ENCODE measurements around the gene RPL19. TPM values are rescaled to one million over a fixed set of nuclear protein-coding genes. Genes with fewer than 3 reads are reported as not detected.
A peak's percentile ranks its signal among the peaks of the same experiment; 100 is the strongest.

The RPL19 gene
- total RNA-seq, 2 donors from 2014 or later = 1,315 to 2,278 TPM

- H3K27ac ChIP-seq = peak overlapping the region; percentile 83 to 91
- peaks cover 11 to 18% of the 10 kb centered on the region in 2 donors for H3K4me1 ChIP-seq (ENCODE audit: control insufficient read depth in 1 of 2, low read depth in 2 of 2)
- H3K4me3 ChIP-seq = peak overlapping the region; percentile 90
- peak; percentile 68 for ATAC-seq (ENCODE audit: insufficient number of reproducible peaks, low FRiP score, low read depth)
- H3K27me3 ChIP-seq (replicated peaks; ENCODE audit: insufficient read depth) = no peaks in the 10 kb centered on the region
- peak; percentile 64 for DNase-seq (ENCODE audit: low spot score)
- H3K9me3 ChIP-seq = no peaks in the 10 kb centered on the region
- H3K36me3 ChIP-seq = no peaks in the 10 kb centered on the region
- no peak for TF ChIP-seq CTCF (IDR thresholded peaks at IDR 0.05)
These were observed 46.5 kb upstream of the RPL19 start for GRCh38 chr17:39153599-39154051.

GRCh38 chr17:39155654-39156053 lies 44.4 kb upstream of the RPL19 start:
- no peak for DNase-seq (ENCODE audit: low spot score)
- no peak overlapping the region for H3K4me3 ChIP-seq
- no peaks in the 10 kb centered on the region for H3K9me3 ChIP-seq
- ATAC-seq (ENCODE audit: insufficient number of reproducible peaks, low FRiP score, low read depth) = no peak
- no peaks in the 10 kb centered on the region for H3K36me3 ChIP-seq
- no peak for TF ChIP-seq CTCF (IDR thresholded peaks at IDR 0.05)
- peaks cover 11 to 18% of the 10 kb centered on the region in 2 donors for H3K4me1 ChIP-seq (ENCODE audit: control insufficient read depth in 1 of 2, low read depth in 2 of 2)
- H3K27me3 ChIP-seq (replicated peaks; ENCODE audit: insufficient read depth) = no peaks in the 10 kb centered on the region
- H3K27ac ChIP-seq = no peak overlapping the region

- ATAC-seq (ENCODE audit: insufficient number of reproducible peaks, low FRiP score, low read depth) (no peak), DNase-seq (ENCODE audit: low spot score) (no peak)
- Histone ChIP-seq H3K27ac (no peak overlapping the region), H3K36me3 (no peaks in the 10 kb centered on the region), H3K27me3 (replicated peaks; ENCODE audit: insufficient read depth) (no peaks in the 10 kb centered on the region), H3K9me3 (no peaks in the 10 kb centered on the region), H3K4me3 (no peak overlapping the region), H3K4me1 (ENCODE audit: control insufficient read depth in 1 of 2, low read depth in 2 of 2) (peaks cover 11 to 18% of the 10 kb centered on the region in 2 donors)
- no peak for TF ChIP-seq CTCF (IDR thresholded peaks at IDR 0.05)
These were observed 43.6 kb upstream of the RPL19 start for GRCh38 chr17:39156491-39156890.

- H3K4me3 ChIP-seq = no peak overlapping the region
- TF ChIP-seq CTCF (IDR thresholded peaks at IDR 0.05) = no peak
- DNase-seq (ENCODE audit: low spot score) (no peak), ATAC-seq (ENCODE audit: insufficient number of reproducible peaks, low FRiP score, low read depth) (no peak)
- no peak overlapping the region for H3K27ac ChIP-seq
- H3K4me1 ChIP-seq (ENCODE audit: control insufficient read depth in 1 of 2, low read depth in 2 of 2) = peaks cover 0 to under 1% of the 10 kb centered on the region in 2 donors
- H3K36me3 ChIP-seq = no peaks in the 10 kb centered on the region
- no peaks in the 10 kb centered on the region for H3K27me3 ChIP-seq (replicated peaks; ENCODE audit: insufficient read depth)
- H3K9me3 ChIP-seq = no peaks in the 10 kb centered on the region
These were observed 41.5 kb upstream of the RPL19 start for GRCh38 chr17:39158623-39159022.

GRCh38 chr17:39161962-39162361 lies 38.1 kb upstream of the RPL19 start:
- ATAC-seq (ENCODE audit: insufficient number of reproducible peaks, low FRiP score, low read depth) = no peak
- no peaks in the 10 kb centered on the region for H3K9me3 ChIP-seq
- TF ChIP-seq CTCF (IDR thresholded peaks at IDR 0.05) = no peak
- no peak for DNase-seq (ENCODE audit: low spot score)
- no peaks in the 10 kb centered on the region for H3K27me3 ChIP-seq (replicated peaks; ENCODE audit: insufficient read depth)
- H3K4me1 ChIP-seq (ENCODE audit: control insufficient read depth in 1 of 2, low read depth in 2 of 2) = peaks cover 6 to 30% of the 10 kb centered on the region in 2 donors
- H3K36me3 ChIP-seq = no peaks in the 10 kb centered on the region
- H3K4me3 ChIP-seq = no peak overlapping the region
- H3K27ac ChIP-seq = no peak overlapping the region

Measured in thoracic aorta (tissue), 2 donors.